Measurements from ENCODE around the gene ADAMTS19.

The ADAMTS19 gene

GRCh38 chr5:129739773-129740172, 279.7 kb downstream of the ADAMTS19 start:
- no peaks in the 10 kb centered on the region for H3K9me3 Mint-ChIP-seq
- H3K4me1 Mint-ChIP-seq, result no peaks in the 10 kb centered on the region
- no peak overlapping the region for H3K27ac Mint-ChIP-seq
- H3K4me3 Mint-ChIP-seq, result no peak overlapping the region
- no peaks in the 10 kb centered on the region for H3K36me3 Mint-ChIP-seq
- no peak for ATAC-seq
- H3K27me3 Mint-ChIP-seq, result no peaks in the 10 kb centered on the region

- Mint-ChIP-seq H3K9me3 (no peaks in the 10 kb centered on the region), H3K27ac (no peak overlapping the region), H3K27me3 (no peaks in the 10 kb centered on the region), H3K36me3 (no peaks in the 10 kb centered on the region), H3K4me3 (no peak overlapping the region), H3K4me1 (no peaks in the 10 kb centered on the region)
- no peak for ATAC-seq
Measured at GRCh38 chr5:129743541-129744187, 283.6 kb downstream of the ADAMTS19 start.

- Mint-ChIP-seq H3K4me3 (no peak overlapping the region), H3K27ac (no peak overlapping the region), H3K4me1 (no peaks in the 10 kb centered on the region), H3K27me3 (no peaks in the 10 kb centered on the region), H3K9me3 (no peaks in the 10 kb centered on the region), H3K36me3 (no peaks in the 10 kb centered on the region)
- no peak for ATAC-seq
Measured at GRCh38 chr5:129745997-129746396, 285.9 kb downstream of the ADAMTS19 start.

- Mint-ChIP-seq H3K27me3 (no peaks in the 10 kb centered on the region), H3K4me3 (no peak overlapping the region), H3K4me1 (no peaks in the 10 kb centered on the region), H3K9me3 (no peaks in the 10 kb centered on the region), H3K27ac (no peak overlapping the region), H3K36me3 (no peaks in the 10 kb centered on the region)
- no peak for ATAC-seq
Measured at GRCh38 chr5:129746876-129747275, 286.8 kb downstream of the ADAMTS19 start.

GRCh38 chr5:129747572-129748407, 287.7 kb downstream of the ADAMTS19 start, which contains the start of gene MINAR2:
Gene MINAR2, plus strand, starts transcription at chr5:129748094. Its CDS starts 97 bp downstream, at chr5:129748191.
- H3K27ac Mint-ChIP-seq, result no peak within 1 kb of the TSS
- no peak for ATAC-seq
- H3K36me3 Mint-ChIP-seq, result no peaks in the 10 kb centered on the region
- H3K9me3 Mint-ChIP-seq, result no peaks in the 10 kb centered on the region
- no peak within 1 kb of the TSS for H3K4me3 Mint-ChIP-seq
- H3K27me3 Mint-ChIP-seq, result no peaks in the 10 kb centered on the region
- no peaks in the 10 kb centered on the region for H3K4me1 Mint-ChIP-seq

GRCh38 chr5:129748913-129749880, 289.1 kb downstream of the ADAMTS19 start:
- Mint-ChIP-seq H3K9me3 (no peaks in the 10 kb centered on the region), H3K4me1 (no peaks in the 10 kb centered on the region), H3K36me3 (no peaks in the 10 kb centered on the region), H3K4me3 (no peak overlapping the region), H3K27ac (no peak overlapping the region), H3K27me3 (no peaks in the 10 kb centered on the region)
- no peak for ATAC-seq

- H3K4me1 Mint-ChIP-seq, result no peaks in the 10 kb centered on the region
- no peaks in the 10 kb centered on the region for H3K27me3 Mint-ChIP-seq
- H3K9me3 Mint-ChIP-seq, result no peaks in the 10 kb centered on the region
- H3K4me3 Mint-ChIP-seq, result no peak overlapping the region
- no peak overlapping the region for H3K27ac Mint-ChIP-seq
- no peak for ATAC-seq
- H3K36me3 Mint-ChIP-seq, result no peaks in the 10 kb centered on the region
Measured at GRCh38 chr5:129760636-129761325, 300.7 kb downstream of the ADAMTS19 start.

GRCh38 chr5:129763651-129764050, 303.6 kb downstream of the ADAMTS19 start:
- H3K27ac Mint-ChIP-seq, result no peak overlapping the region
- ATAC-seq, result no peak

GRCh38 chr5:129766798-129767197, 306.7 kb downstream of the ADAMTS19 start:
- ATAC-seq, result no peak
- H3K4me1 Mint-ChIP-seq, result no peaks in the 10 kb centered on the region
- H3K4me3 Mint-ChIP-seq, result no peak overlapping the region
- no peaks in the 10 kb centered on the region for H3K9me3 Mint-ChIP-seq
- H3K36me3 Mint-ChIP-seq, result no peaks in the 10 kb centered on the region
- H3K27me3 Mint-ChIP-seq, result no peaks in the 10 kb centered on the region
- no peak overlapping the region for H3K27ac Mint-ChIP-seq

More at GRCh38 chr5:129763651-129764050, 303.6 kb downstream of the ADAMTS19 start:
- no peak overlapping the region for H3K4me3 Mint-ChIP-seq
- H3K36me3 Mint-ChIP-seq, result no peaks in the 10 kb centered on the region
- no peaks in the 10 kb centered on the region for H3K27me3 Mint-ChIP-seq
- no peaks in the 10 kb centered on the region for H3K9me3 Mint-ChIP-seq
- no peaks in the 10 kb centered on the region for H3K4me1 Mint-ChIP-seq

- Mint-ChIP-seq H3K9me3 (no peaks in the 10 kb centered on the region), H3K4me3 (no peak overlapping the region), H3K36me3 (no peaks in the 10 kb centered on the region), H3K27ac (no peak overlapping the region), H3K4me1 (no peaks in the 10 kb centered on the region), H3K27me3 (no peaks in the 10 kb centered on the region)
- peak; percentile 74 for ATAC-seq
Measured at GRCh38 chr5:129767927-129768380, 307.9 kb downstream of the ADAMTS19 start.

GRCh38 chr5:129768735-129769134, 308.6 kb downstream of the ADAMTS19 start:
- no peaks in the 10 kb centered on the region for H3K27me3 Mint-ChIP-seq
- H3K27ac Mint-ChIP-seq, result no peak overlapping the region
- no peak for ATAC-seq
- H3K9me3 Mint-ChIP-seq, result no peaks in the 10 kb centered on the region
- no peaks in the 10 kb centered on the region for H3K4me1 Mint-ChIP-seq
- no peak overlapping the region for H3K4me3 Mint-ChIP-seq
- no peaks in the 10 kb centered on the region for H3K36me3 Mint-ChIP-seq

- Mint-ChIP-seq H3K27me3 (no peaks in the 10 kb centered on the region), H3K27ac (no peak overlapping the region), H3K36me3 (no peaks in the 10 kb centered on the region), H3K4me1 (no peaks in the 10 kb centered on the region), H3K9me3 (no peaks in the 10 kb centered on the region), H3K4me3 (no peak overlapping the region)
- no peak for ATAC-seq
Measured at GRCh38 chr5:129770024-129770820, 310.1 kb downstream of the ADAMTS19 start.

- Mint-ChIP-seq H3K9me3 (no peaks in the 10 kb centered on the region), H3K36me3 (no peaks in the 10 kb centered on the region), H3K27ac (no peak overlapping the region), H3K4me1 (no peaks in the 10 kb centered on the region), H3K27me3 (no peaks in the 10 kb centered on the region), H3K4me3 (no peak overlapping the region)
- peak; percentile 62 for ATAC-seq
Measured at GRCh38 chr5:129771058-129771838, 311.1 kb downstream of the ADAMTS19 start.
